NK-92 (cell line): ENCODE results near the gene MLX.
"Not testable (repeated sequence)": the region's sequence is repeated elsewhere in the genome, so short reads cannot be mapped to it uniquely, and the experiment has no call there.

ENCODE experiments used
- DNase-seq: peaks from one replicate; lab custom pipeline; 2025; ENCODE audit not compliant: unreplicated experiment; lab: John Stamatoyannopoulos, UW

MLX gene

GRCh38 chr17:42536048-42536371, 30.9 kb upstream of the MLX start, which contains the start of gene NAGLU:
Gene NAGLU (plus strand): TSS chr17:42536241. CDS start chr17:42536273, 32 bp downstream.
- DNase-seq: no peak

- no peak for DNase-seq
These were observed 30.3 kb upstream of the MLX start for GRCh38 chr17:42536372-42537155.

- no peak for DNase-seq
These were observed 29.6 kb upstream of the MLX start for GRCh38 chr17:42537156-42537805.

- no peak for DNase-seq
These were observed 29.0 kb upstream of the MLX start for GRCh38 chr17:42537826-42538451.

GRCh38 chr17:42538482-42538881, 28.4 kb upstream of the MLX start:
- no peak for DNase-seq

- not testable (repeated sequence) for DNase-seq
These were observed 26.3 kb upstream of the MLX start for GRCh38 chr17:42540558-42540957.

GRCh38 chr17:42541041-42541833, 25.7 kb upstream of the MLX start:
- no peak for DNase-seq

GRCh38 chr17:42543190-42544079, 23.5 kb upstream of the MLX start:
- no peak for DNase-seq

GRCh38 chr17:42544874-42545283, 22.0 kb upstream of the MLX start:
- no peak for DNase-seq

- DNase-seq: not testable (repeated sequence)
These were observed 21.0 kb upstream of the MLX start for GRCh38 chr17:42545755-42546505.

GRCh38 chr17:42547001-42547461, 19.9 kb upstream of the MLX start:
- DNase-seq: no peak

- no peak for DNase-seq
These were observed 19.2 kb upstream of the MLX start for GRCh38 chr17:42547698-42548069.

GRCh38 chr17:42548070-42548837, 18.6 kb upstream of the MLX start:
- DNase-seq: no peak

- no peak for DNase-seq
These were observed 17.7 kb upstream of the MLX start for GRCh38 chr17:42548993-42549755.

GRCh38 chr17:42552736-42553135, 14.2 kb upstream of the MLX start, which contains the start of gene HSD17B1:
Gene HSD17B1 (plus strand): TSS chr17:42552923. CDS start chr17:42552934, 11 bp downstream.
- not testable (repeated sequence) for DNase-seq

- no peak for DNase-seq
These were observed 13.6 kb upstream of the MLX start for GRCh38 chr17:42553161-42553818.

- no peak for DNase-seq
These were observed 13.0 kb upstream of the MLX start for GRCh38 chr17:42553866-42554249.
